ENCODE results near the gene SLC6A7.
"Not testable (repeated sequence)": the region's sequence is repeated elsewhere in the genome, so short reads cannot be mapped to it uniquely, and the experiment has no call there.

SLC6A7 gene

DNA sequence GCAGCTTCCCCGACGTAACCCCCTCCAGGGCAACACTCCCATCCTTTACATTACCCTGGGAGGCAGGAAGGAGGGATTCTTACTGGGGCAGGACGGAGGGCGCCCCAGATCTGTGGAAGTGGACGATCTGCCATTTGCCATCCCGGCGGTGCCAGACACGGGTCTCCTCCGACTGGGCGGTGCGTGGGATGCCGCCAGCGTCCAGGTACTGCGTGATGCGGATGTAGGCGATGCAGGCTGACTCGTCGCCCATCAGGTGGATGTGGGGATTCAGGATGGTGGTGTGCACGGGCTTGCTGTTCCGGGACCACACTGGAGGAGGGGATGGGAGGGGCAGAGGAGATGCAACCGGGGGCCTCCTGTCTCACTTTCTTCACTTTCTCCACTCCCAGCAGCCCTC, 33.0 kb downstream of the SLC6A7 start:
- DNase-seq = no peak

GRCh38 chr5:150223474-150223873, 33.6 kb downstream of the SLC6A7 start:
- DNase-seq = no peak

DNA sequence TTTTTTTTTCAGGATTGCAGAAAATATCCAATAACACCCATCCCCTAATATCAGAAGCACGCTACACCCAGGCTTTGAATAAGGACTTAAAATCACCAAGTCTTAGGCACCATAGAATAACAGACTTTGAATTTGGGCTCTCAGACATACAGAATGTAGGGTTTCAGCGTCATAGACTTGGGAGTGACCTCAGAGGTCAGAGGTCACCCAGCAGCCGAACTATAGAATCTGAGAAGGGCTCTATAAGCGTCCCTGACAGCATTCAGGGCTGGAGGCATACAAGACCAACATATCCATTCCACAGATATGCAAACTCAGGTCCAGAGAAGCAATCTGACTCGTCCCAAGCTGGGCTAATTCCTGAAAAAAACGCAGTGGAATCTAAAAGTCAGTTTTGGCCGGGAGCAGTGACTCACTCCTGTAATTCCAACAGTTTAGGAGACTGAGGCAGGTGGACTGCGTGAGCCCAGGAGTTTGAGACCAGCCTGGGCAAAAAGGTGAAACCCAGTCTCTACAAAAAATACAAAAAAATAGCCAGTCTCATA, 34.7 kb downstream of the SLC6A7 start:
- no peak for DNase-seq

GRCh38 chr5:150227036-150227435, 37.2 kb downstream of the SLC6A7 start:
- DNase-seq = no peak

DNA sequence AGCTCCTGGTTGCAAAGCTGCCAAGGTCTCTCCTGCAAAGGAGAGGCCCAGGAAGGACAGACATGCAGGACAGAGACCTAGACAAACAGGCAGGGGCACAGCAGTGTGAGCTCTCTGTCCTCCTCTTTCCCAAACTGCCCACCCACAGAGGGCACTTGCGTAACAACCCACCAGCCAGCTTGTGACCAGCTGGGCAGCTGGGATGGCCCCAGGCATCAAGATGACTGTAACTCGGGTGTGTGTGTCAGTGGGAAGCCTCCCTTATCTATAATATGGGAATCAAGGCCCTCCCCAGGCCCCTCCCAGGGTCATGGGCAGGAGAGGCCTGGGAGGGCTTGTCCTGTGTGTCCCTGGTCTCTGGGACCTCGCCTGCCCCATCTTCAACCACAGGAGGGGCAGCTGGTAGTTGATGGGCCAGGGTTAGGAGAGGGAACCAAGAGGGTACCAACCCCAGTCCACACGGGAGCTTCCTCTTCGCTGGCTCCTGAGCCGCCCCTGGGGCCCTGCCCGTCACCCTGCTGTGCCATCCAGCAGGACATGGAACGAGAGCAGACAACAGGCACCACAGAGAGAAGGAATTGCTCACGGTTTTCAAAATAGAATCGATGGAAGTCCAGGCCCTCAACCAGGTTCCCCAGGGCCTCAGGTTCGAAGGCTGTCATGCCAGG, 37.9 kb downstream of the SLC6A7 start:
- no peak for DNase-seq

- no peak for DNase-seq
Observed at GRCh38 chr5:150229571-150229970, 39.7 kb downstream of the SLC6A7 start.

- DNase-seq = no peak
Observed at GRCh38 chr5:150230842-150231241, 41.0 kb downstream of the SLC6A7 start.

- DNase-seq = not testable (repeated sequence)
Observed at GRCh38 chr5:150233706-150234105, 43.8 kb downstream of the SLC6A7 start.

DNA sequence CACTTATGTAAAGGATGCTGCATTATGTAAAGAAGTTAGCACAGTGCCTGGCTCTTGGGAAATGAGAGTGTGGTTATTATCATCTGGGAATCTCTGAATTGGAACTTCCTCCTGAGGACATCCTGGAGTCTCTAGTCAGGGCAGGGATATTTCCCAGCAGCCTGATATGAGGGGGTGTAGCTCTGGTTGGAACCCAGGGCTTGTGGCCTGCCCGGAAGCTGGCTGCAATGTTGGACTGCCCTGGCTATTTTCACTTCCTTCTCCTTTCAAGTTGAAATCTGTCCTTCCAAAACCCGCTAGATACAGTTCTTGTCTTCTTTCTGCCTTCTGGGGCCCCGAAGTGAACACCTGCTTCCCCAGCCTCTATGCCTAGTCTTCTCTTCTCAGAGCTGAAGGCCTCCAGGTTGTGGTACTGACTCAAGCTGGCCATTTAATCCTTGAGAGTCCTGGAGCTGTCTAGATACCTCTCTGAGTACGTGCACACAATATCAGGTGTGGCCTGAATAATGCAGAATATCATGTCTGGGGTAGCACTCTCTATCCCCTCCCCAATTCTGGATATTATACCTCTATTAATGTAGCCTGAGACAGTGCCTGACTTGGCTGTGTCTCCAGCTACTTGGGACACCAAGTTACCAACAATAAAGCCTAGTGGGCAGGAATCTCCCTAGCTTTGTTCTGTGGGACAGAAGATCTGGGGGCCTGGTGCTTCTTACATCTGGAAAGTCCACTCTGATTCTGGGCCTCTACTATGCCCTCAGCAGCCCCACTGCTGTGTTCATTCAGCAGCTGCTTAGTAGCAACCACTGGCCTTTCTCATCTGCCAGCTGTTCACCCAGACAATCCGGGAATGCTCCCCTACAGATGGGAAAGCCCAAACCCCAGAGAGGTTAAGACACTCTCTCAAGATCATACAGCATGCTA, 45.0 kb downstream of the SLC6A7 start:
- DNase-seq = no peak

DNA sequence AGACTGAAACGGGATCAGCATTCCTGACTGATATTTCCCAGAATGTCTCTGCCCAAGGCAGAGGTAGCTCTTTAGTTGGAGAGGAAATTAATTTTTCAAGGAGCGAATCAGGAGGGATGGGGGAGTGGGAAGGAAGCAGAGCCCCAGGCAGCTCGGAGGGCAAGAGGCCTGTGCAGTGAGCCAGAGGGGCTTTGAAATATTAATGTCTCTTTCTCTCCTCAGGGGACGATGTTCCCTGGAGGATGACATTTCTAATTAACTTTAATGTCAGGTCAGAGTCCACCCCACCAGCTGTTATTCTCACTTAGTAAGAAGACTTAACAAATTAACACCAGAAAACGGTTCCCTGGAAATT, 45.6 kb downstream of the SLC6A7 start:
- no peak for DNase-seq

DNA sequence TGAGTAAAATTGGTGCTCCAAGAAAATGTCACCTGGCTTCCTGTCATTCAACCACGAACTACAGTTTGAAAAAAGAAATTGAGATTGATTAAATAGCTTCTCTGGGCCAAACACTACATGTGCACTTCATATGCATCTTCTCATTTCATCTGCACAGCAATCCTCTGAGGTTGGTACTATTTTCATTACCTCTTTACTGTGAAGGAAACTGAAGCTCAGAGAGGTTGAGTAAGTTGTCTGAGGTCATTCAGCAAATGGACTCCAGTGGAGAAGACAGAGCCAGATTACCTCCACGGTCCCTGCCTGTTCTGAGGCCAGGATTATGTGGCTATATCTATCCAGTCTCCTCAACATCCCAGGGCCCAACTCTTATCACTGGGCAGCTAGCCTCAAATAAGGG, 46.5 kb downstream of the SLC6A7 start:
- DNase-seq = no peak

GRCh38 chr5:150236981-150237754, 47.3 kb downstream of the SLC6A7 start:
- no peak for DNase-seq

DNA sequence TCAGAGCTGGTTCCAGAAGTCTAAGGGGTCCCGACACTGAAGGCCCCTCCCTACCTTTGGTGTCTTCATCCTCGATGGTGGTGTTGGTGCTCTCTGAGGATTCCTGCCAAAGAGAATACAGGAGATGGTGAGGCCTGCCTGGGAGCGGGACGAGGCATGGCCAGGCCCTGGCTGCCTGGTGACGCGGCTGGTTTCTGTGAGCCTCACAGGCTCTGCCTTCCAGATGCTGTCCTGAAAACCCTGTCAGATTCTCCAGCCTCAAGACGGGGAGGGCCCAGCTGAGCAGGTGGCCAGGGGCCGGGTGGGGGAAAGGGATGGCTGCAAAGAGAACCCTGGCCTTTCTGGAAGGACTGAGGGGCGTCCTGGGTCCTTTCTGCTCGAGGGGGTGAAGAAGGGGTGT, 48.8 kb downstream of the SLC6A7 start:
- no peak for DNase-seq

DNA sequence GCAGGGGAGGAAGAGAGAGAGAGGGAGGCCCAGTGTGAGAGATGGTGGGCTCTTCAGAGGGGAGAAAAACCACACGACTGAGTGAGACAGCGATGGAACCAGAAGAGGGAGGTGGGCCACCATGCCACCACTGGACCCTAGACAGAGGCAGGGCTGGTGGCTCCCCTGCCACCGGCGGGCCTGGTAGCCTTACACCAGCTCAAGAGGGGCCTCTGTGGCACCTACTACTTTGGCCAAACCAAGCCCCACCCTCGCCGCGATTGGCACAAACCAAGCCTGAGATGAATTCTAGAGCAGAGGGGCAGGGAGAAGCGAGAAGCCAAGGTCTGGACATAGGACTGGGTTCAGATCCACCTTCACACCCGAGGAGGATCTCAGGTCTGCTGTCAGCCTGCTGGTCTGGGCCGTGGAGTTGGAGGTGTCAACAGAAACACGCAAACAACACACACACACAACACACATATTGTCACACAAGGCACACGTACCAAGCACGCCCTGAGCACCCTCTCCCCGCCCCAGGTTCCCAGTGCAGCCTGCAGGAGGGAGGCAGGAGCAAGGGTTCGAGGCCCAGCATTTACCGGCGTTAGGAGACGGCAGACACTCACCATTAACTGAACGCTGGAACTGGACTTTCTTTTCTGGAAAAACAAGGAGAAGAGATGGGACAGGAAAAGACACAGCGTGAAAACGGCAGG, 49.4 kb downstream of the SLC6A7 start:
- no peak for DNase-seq

DNA sequence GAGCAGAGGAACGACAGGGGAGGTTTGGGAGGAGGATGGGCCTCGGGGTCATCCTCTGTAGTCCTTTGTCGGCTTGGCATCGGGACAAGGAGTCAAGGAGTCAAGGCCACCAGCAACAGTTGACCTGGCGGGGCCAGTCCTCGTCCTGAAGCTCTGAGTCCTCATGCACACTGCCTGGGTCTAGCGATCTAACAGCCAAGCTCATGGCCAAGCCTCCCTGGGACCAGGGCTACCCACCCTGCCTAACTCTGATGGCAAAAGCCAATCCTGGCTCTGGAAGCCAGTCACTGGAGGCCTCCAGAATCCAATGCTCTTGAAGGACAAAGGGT, 49.9 kb downstream of the SLC6A7 start:
- DNase-seq = no peak

- DNase-seq = no peak
Observed at GRCh38 chr5:150241298-150242160, 51.7 kb downstream of the SLC6A7 start.

DNA sequence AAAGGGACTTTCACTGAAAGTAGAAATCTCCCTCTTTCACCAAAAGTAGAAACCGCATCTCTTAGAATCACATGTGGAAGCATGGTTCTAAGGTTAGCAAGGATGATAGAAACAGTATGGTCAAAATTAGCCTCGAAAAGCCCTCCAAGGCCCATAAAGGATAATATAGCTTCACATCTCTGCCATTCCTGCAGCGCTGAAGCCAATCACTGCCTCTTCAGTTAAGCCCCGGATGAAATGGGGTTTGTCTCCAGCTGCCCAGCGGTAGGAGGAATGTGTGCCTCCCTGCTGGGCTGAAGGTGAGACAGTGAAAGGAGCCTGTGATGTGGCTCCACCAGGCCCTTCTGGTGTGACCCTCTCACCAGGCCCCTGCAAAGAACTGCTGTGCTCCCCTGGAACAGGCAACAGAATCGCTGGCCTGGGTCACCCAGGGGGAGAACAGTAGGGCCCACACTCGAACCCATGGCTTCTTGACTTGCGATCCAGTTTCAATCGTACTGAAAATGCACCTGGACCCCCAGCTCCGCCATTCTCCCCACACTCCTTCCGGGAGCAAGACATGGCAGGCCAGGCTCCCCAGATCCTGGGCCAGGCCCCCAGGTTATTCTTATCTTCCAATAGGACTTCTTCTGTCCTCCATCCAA, 52.5 kb downstream of the SLC6A7 start:
- DNase-seq = no peak

GRCh38 chr5:150243590-150243989, 53.7 kb downstream of the SLC6A7 start:
- DNase-seq = no peak

GRCh38 chr5:150244209-150244608, 54.3 kb downstream of the SLC6A7 start:
- no peak for DNase-seq

- DNase-seq = no peak
Observed at GRCh38 chr5:150245111-150245789, 55.4 kb downstream of the SLC6A7 start.

DNA sequence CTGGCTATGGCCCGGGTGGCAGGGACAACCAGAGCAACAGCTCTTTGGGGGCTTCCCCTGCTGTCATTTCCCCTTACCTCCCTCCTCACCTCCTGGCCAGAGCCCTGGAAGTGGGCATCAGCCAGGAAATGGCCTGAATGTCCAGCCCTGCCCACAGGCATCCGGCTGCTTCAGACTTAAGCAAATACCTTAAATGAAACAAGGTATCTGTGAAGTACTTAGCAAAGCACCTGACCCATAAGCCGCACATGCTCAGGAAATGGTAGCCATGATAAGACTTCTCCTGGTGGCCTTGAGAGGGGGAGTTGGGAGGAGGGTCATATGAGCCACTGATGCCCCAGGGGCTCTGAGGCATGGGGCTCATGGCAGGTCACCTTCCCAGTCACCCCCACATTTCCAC, 55.9 kb downstream of the SLC6A7 start:
- no peak for DNase-seq

Measured in activated naive CD4-positive, alpha-beta T cell treated with Interleukin-2 at 50 U/mL for 16 hours (primary cell).